Mesendoderm (in vitro differentiated cells): ENCODE data around the gene DLGAP3.
A peak's percentile ranks its signal among the peaks of the same experiment; 100 is the strongest.

Experiments
- DNase-seq: peaks from one replicate; pipeline ENCODE4 v3.0.0; 2013
- H2AK5ac ChIP-seq: 2 replicates; pipeline ENCODE4 v1.6.1; 2013; ENCODE audit warnings: low read length, inconsistent platforms
- H2BK120ac ChIP-seq: 2 replicates; pipeline ENCODE4 v1.6.1; 2013; ENCODE audit warnings: low read depth, mild to moderate bottlenecking, low read length, moderate library complexity, mixed read lengths
- H2BK15ac ChIP-seq: replicated peaks from 2 replicates; pipeline ENCODE4 v1.6.1; 2013; ENCODE audit warnings: low read depth, mild to moderate bottlenecking, moderate library complexity
- H2BK5ac ChIP-seq: 2 replicates; pipeline ENCODE4 v1.6.1; 2013; ENCODE audit warnings: low read length, inconsistent platforms
- H3K18ac ChIP-seq: 2 replicates; pipeline ENCODE4 v1.6.1; 2013; ENCODE audit warnings: mild to moderate bottlenecking, low read length, mixed read lengths
- H3K23ac ChIP-seq: one replicate; pipeline ENCODE4 v1.6.1; 2013; ENCODE audit warnings: low read length
- H3K27ac ChIP-seq: 2 replicates; pipeline ENCODE4 v1.5.1; 2013; ENCODE audit warnings: low read depth, mild to moderate bottlenecking, inconsistent platforms, low read length, moderate library complexity
- H3K27me3 ChIP-seq: 2 replicates; pipeline ENCODE4 v1.6.1; 2013; ENCODE audit warnings: low read length, control low read depth, mild to moderate bottlenecking, inconsistent platforms; ENCODE audit not compliant: insufficient read depth, poor library complexity
- H3K36me3 ChIP-seq: 2 replicates; pipeline ENCODE4 v1.6.1; 2013; ENCODE audit warnings: low read length, inconsistent platforms; ENCODE audit not compliant: control insufficient read depth, insufficient read depth
- H3K4ac ChIP-seq: one replicate; pipeline ENCODE4 v1.6.1; 2013; ENCODE audit warnings: low read depth, mild to moderate bottlenecking, low read length, moderate library complexity
- H3K4me1 ChIP-seq: 2 replicates; pipeline ENCODE4 v1.6.1; 2013; ENCODE audit warnings: low read depth, low read length, inconsistent platforms; ENCODE audit not compliant: control insufficient read depth
- H3K4me2 ChIP-seq: 2 replicates; pipeline ENCODE4 v1.6.1; 2013; ENCODE audit warnings: low read length
- H3K4me3 ChIP-seq: 2 replicates; pipeline ENCODE4 v1.5.1; 2013; ENCODE audit warnings: mild to moderate bottlenecking, low read length
- H3K56ac ChIP-seq: one replicate; pipeline ENCODE4 v1.6.1; 2013; ENCODE audit warnings: low read length
- H3K79me1 ChIP-seq: 2 replicates; pipeline ENCODE4 v1.6.1; 2013; ENCODE audit warnings: low read length, inconsistent platforms
- H3K79me2 ChIP-seq: 2 replicates; pipeline ENCODE4 v1.6.1; 2013; ENCODE audit warnings: mild to moderate bottlenecking, low read length; ENCODE audit not compliant: control insufficient read depth, insufficient read depth
- H3K9ac ChIP-seq: 2 replicates; pipeline ENCODE4 v1.6.1; 2013; ENCODE audit warnings: low read length, inconsistent platforms
- H4K5ac ChIP-seq: one replicate; pipeline ENCODE4 v1.6.1; 2013; ENCODE audit warnings: low read length
- H4K8ac ChIP-seq: one replicate; pipeline ENCODE4 v1.6.1; 2013; ENCODE audit warnings: low read depth, mild to moderate bottlenecking, control low read depth, low read length, moderate library complexity
- WGBS: extraction: QIAGEN DNeasy Blood & Tissue Kit; methylation state at CpG from one replicate; pipeline ENCODE4 v1.1.7; 2013; ENCODE audit warnings: low lambda C conversion rate, missing lambda C conversion rate; ENCODE audit not compliant: insufficient coverage; ENCODE audit errors: extremely low coverage; 5-methylcytosine and 5-hydroxymethylcytosine counted together

The DLGAP3 gene

DNA sequence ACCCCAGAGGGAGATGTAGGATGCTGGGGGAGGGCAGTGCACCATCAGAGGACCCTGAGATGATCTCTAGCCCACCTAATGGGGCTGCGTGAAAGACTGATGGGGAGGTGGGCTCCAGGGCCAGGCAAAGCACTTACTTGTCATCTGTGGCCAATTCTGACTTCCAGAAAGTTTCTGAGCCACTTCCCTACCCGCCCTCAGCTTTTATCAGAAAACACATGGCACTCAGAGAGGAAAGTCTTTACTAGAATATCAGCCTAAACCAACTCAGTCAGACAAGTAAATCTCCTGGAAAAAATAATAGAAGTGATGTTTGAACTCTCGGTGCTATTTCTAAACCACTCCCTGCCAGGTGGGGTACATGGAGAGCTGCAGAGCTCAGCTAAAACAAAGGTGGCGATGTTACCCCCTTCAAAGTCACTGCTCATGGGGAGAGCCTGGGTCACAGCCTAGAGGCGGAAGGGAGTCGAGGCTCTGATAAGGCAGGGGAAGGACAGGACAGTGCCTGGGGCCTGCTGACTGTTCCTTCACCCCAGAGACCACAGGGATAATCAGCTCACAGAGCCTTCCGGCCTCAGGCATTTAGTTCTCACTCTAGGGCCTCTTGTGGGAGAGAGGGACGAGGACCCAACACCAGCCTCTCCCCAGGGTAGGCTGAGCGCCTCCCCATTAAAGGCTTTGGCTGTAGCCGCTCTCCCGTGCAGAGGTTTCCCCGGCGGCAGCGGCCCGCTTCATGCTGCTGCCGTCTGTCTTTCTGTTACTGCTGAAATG, 84.1 kb downstream of the DLGAP3 start:
- peak overlapping the region; percentile 38 for H3K9ac ChIP-seq
- H3K4me3 ChIP-seq: no peak overlapping the region
- peak overlapping the region; percentile 8 for H2AK5ac ChIP-seq
- peak overlapping the region; percentile 11 for H2BK5ac ChIP-seq
- H3K27me3 ChIP-seq: no peaks in the 10 kb centered on the region
- no peak overlapping the region for H2BK15ac ChIP-seq
- peak overlapping the region; percentile 37 for H3K23ac ChIP-seq
- H3K79me1 ChIP-seq: no peaks in the 10 kb centered on the region
- H2BK120ac ChIP-seq: no peak overlapping the region
- peak overlapping the region; percentile 62 for H3K27ac ChIP-seq
- no peaks in the 10 kb centered on the region for H3K79me2 ChIP-seq
- peak; percentile 69 for DNase-seq
- no peak overlapping the region for H4K5ac ChIP-seq
- no peaks in the 10 kb centered on the region for H3K36me3 ChIP-seq
- peak overlapping the region; percentile 35 for H3K18ac ChIP-seq
- peak overlapping the region; percentile 73 for H3K56ac ChIP-seq
- H4K8ac ChIP-seq: no peak overlapping the region
- H3K4me2 ChIP-seq: no peak overlapping the region
- no peak overlapping the region for H3K4ac ChIP-seq
- WGBS: no CpG with 5 or more reads among the region's 16 CpGs
- peaks cover 22% of the 10 kb centered on the region for H3K4me1 ChIP-seq

DNA sequence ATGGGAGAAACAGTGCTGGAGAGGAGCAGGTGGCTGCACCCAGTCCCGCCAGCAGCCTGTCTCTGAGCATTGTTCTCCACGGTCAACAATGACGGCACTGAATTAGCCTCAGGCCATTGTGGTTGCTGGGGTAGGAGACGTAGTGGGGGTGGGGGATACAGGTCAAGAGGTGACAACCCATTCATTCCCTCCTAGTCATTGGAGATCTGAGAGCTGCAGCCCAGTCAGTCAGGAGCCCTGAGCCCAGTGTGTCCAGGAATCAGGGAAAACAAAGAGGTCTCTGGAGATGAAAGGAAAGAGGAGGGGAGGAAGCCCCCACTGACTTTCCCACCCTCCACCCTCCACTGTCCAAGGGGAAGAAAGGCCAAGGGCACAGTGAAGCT, 85.2 kb downstream of the DLGAP3 start:
- Histone ChIP-seq H3K4me1 (peaks cover 22% of the 10 kb centered on the region), H3K23ac (no peak overlapping the region)
- WGBS: no CpG with 5 or more reads among the region's 4 CpGs

GRCh38 chr1:34843392-34844251, 85.8 kb downstream of the DLGAP3 start:
- Histone ChIP-seq H3K79me1 (no peaks in the 10 kb centered on the region), H2BK15ac (no peak overlapping the region), H3K79me2 (no peaks in the 10 kb centered on the region), H3K56ac (peak overlapping the region; percentile 59), H4K8ac (no peak overlapping the region), H3K4me3 (no peak overlapping the region), H3K4me1 (peaks cover 22% of the 10 kb centered on the region), H3K27ac (peak overlapping the region; percentile 87), H3K4me2 (no peak overlapping the region), H2BK120ac (no peak overlapping the region), H4K5ac (no peak overlapping the region), H3K9ac (peak overlapping the region; percentile 38), H3K23ac (no peak overlapping the region), H3K18ac (peak overlapping the region; percentile 60), H2BK5ac (peak overlapping the region; percentile 75), H3K4ac (no peak overlapping the region), H3K36me3 (no peaks in the 10 kb centered on the region), H3K27me3 (no peaks in the 10 kb centered on the region), H2AK5ac (no peak overlapping the region)
- no CpG with 5 or more reads among the region's 14 CpGs for WGBS
- DNase-seq: peak; percentile 86

More for the DNA sequence above, 85.2 kb downstream of the DLGAP3 start:
- Histone ChIP-seq H3K56ac (peak overlapping the region; percentile 73), H3K36me3 (no peaks in the 10 kb centered on the region), H3K79me2 (no peaks in the 10 kb centered on the region), H3K27ac (peak overlapping the region; percentile 86), H3K27me3 (no peaks in the 10 kb centered on the region), H3K79me1 (no peaks in the 10 kb centered on the region), H4K5ac (no peak overlapping the region), H3K4me3 (no peak overlapping the region), H2BK5ac (peak overlapping the region; percentile 75), H3K9ac (peak overlapping the region; percentile 38), H3K18ac (no peak overlapping the region), H3K4me2 (peak overlapping the region; percentile 5), H3K4ac (no peak overlapping the region), H2BK15ac (no peak overlapping the region), H2BK120ac (no peak overlapping the region), H4K8ac (no peak overlapping the region), H2AK5ac (peak overlapping the region; percentile 48)
- peak; percentile 94 for DNase-seq

- DNase-seq: peak; percentile 67
- Histone ChIP-seq H2AK5ac (no peak overlapping the region), H3K79me1 (no peaks in the 10 kb centered on the region), H3K4ac (peak overlapping the region; percentile 41), H3K27ac (peak overlapping the region; percentile 87), H3K23ac (no peak overlapping the region), H3K56ac (peak overlapping the region; percentile 71), H2BK5ac (peak overlapping the region; percentile 75), H3K27me3 (no peaks in the 10 kb centered on the region), H3K18ac (peak overlapping the region; percentile 60), H3K79me2 (no peaks in the 10 kb centered on the region), H3K4me1 (peaks cover 22% of the 10 kb centered on the region), H3K4me3 (no peak overlapping the region), H4K8ac (no peak overlapping the region), H3K9ac (no peak overlapping the region), H2BK120ac (no peak overlapping the region), H3K4me2 (no peak overlapping the region), H2BK15ac (no peak overlapping the region), H3K36me3 (no peaks in the 10 kb centered on the region), H4K5ac (no peak overlapping the region)
- no CpG with 5 or more reads among the region's 4 CpGs for WGBS
These were observed 86.5 kb downstream of the DLGAP3 start for GRCh38 chr1:34842952-34843371.

DNA sequence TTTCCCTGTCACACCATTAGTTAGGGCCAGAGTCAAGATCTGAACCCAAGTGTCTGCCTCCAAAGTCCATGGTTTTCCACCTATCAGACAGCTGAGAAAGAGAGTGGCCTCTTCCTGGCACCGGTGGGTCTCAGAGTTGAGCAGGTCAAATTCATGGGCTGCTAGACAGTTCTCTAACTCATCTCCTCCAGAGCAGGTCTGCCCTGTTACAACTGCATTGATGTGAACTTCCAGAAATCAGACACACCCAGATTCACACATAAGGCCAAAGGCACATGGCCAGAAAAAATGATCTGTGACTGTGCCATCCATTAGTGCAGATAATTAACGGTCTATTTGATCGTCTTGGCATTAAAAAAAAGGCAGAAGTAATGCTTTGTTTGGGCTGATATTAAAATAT, 87.4 kb downstream of the DLGAP3 start:
- no peak for DNase-seq

More for the DNA sequence above, 87.4 kb downstream of the DLGAP3 start:
- Histone ChIP-seq H2BK5ac (no peak overlapping the region), H3K79me1 (no peaks in the 10 kb centered on the region), H3K9ac (no peak overlapping the region), H2BK120ac (no peak overlapping the region), H3K79me2 (no peaks in the 10 kb centered on the region), H3K4me1 (peaks cover 22% of the 10 kb centered on the region), H3K4ac (peak overlapping the region; percentile 43), H3K27ac (peak overlapping the region; percentile 87), H3K36me3 (no peaks in the 10 kb centered on the region), H3K56ac (peak overlapping the region; percentile 10), H2AK5ac (no peak overlapping the region), H3K4me3 (no peak overlapping the region), H4K5ac (no peak overlapping the region), H4K8ac (no peak overlapping the region), H3K23ac (no peak overlapping the region), H2BK15ac (no peak overlapping the region), H3K18ac (no peak overlapping the region), H3K27me3 (no peaks in the 10 kb centered on the region), H3K4me2 (no peak overlapping the region)
- no CpG with 5 or more reads among the region's 3 CpGs for WGBS
